GM12874 (cell line): Measurements from ENCODE around the gene PRDM16.

Experiments used
- TF ChIP-seq, protein P1 (sequence below): IDR thresholded peaks from 2 replicates; pipeline ENCODE4 v1.5.1; 2011; ENCODE audit warnings: low read depth, mild to moderate bottlenecking, control low read depth, low read length, moderate library complexity; ENCODE audit not compliant: insufficient read depth

Gene PRDM16

DNA sequence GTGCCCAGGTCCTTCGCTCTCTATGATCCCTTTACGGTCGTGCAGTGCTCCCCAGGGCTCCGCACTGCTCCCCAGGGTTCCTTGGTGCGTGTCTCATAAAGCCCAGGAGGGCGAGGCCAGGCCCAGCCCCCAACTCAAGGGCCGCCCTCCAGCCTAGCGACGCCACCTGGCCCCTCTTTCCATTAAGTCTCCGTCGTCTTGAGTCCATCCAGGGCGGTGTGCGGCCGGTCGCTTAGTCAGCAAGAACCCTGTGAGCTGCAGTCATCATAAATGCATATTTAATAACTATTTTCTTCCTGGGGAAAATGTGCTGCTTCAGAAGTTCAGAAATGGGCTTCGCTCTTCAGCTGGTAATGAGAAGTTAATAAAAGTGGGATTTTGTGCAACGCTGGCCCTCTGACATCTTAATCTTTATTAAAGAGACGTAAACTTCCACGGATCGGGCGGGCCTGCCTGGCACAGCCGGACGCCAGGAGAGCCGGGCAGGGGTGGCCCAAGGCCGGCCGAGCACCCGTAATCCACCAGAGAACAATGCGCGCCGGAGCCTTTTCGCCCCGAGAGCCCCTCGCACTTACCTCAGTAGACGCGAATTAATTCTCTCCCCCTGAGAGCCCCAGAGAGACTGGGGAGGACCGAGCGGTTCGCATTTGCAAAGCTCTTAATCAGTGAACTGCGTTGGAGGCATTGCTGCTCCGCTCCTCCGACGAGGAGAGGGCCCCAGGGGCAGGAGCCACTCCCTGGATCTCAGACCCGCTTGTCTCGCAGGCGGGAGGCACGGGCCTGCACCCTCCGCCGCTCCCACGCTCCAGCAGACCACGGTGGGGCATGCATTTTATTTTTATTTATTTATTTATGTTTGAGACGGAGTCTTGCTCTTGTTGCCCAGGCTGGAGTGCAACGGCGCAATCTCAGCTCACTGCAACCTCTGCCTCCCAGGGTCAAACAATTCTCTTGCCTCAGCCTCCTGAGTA, 197.1 kb downstream of the PRDM16 start:
- TF ChIP-seq, protein P1, sequence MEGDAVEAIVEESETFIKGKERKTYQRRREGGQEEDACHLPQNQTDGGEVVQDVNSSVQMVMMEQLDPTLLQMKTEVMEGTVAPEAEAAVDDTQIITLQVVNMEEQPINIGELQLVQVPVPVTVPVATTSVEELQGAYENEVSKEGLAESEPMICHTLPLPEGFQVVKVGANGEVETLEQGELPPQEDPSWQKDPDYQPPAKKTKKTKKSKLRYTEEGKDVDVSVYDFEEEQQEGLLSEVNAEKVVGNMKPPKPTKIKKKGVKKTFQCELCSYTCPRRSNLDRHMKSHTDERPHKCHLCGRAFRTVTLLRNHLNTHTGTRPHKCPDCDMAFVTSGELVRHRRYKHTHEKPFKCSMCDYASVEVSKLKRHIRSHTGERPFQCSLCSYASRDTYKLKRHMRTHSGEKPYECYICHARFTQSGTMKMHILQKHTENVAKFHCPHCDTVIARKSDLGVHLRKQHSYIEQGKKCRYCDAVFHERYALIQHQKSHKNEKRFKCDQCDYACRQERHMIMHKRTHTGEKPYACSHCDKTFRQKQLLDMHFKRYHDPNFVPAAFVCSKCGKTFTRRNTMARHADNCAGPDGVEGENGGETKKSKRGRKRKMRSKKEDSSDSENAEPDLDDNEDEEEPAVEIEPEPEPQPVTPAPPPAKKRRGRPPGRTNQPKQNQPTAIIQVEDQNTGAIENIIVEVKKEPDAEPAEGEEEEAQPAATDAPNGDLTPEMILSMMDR: no peak

DNA sequence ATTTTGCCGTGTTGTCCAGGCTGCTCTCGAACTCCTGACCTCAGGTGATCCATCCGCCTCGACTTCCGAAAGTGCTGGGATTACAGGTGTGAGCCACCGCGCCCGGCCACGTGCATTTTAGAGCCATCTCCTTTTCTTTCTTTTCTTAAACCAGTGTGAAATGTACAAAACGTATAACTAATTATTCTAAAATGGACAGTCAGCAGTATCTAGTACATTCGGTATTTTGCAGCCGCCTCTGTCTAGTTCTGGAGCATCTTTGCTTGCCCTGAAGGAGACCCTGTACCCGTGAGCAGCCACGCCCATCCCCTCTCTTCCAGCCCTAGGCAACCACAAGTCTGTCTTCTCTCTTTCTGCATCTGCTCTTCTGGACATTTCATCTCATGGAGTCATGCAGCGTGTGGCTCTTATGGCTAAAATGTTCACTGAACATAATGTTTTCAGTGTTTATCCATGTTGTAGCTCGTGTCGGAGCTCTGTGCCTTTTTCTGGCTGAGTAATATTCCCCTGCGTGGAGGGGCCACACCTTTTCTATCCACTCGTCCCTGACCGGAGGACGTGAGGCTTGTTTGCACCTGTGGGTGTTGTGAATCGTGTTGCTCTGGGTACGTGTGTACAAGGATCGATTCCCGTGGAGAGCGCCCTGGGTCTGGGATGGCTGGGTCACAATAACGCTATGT, 198.0 kb downstream of the PRDM16 start:
- TF ChIP-seq, protein P1: no peak

DNA sequence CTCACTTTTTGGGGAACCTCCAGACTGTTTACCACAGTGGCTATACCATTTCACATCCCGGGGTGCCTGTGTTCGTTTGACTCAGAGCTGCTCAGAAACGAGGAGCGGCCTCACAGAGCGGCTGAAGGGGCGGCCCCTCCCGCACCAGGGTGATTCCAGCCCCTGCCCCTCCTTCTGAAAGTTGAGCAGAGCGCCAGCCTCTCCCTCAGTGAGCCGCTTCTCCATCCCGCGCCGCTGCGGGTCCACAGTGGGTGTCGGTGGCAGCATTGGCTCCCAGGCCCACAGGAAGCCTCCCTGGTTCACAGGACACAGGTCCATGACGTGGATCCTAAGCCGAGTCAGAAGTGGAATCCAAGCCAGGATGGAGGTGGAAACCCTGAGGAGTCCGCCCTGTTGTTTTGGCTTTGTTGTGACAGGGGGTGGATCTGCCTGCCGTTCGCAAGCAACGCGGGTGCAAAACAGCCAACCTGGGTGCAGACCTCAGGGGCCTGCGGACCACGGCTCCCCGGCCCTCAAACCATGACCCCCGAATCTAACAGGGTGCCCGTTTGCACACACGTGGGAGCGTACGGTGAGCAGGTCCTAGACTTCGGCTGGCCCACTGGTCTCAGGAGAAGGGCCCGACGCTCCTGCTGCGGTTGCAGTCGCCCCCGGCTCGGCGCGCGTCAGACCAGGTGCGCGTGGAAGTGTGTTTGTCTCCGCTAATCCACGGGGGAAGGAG, 198.7 kb downstream of the PRDM16 start:
- TF ChIP-seq, protein P1: no peak

DNA sequence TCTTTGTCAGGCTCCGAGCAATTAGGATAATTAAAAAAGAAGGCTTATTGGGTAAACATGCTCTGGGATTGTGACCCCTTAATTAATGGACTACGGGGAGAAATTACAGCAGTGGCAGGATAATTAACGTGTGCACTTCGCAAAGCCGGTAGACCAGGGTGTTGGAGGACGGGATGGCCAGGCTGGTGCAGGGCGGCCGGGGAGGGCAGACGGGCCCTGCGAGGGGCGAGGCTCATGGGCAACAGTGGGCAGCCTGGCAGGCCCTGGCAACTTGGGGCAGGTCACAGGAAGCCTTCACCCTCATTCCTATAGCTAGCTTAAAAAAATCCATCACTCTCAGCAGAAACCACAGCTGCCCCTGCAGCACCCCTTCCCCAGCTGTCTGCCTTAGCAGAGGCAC, 199.3 kb downstream of the PRDM16 start:
- TF ChIP-seq, protein P1: no peak

DNA sequence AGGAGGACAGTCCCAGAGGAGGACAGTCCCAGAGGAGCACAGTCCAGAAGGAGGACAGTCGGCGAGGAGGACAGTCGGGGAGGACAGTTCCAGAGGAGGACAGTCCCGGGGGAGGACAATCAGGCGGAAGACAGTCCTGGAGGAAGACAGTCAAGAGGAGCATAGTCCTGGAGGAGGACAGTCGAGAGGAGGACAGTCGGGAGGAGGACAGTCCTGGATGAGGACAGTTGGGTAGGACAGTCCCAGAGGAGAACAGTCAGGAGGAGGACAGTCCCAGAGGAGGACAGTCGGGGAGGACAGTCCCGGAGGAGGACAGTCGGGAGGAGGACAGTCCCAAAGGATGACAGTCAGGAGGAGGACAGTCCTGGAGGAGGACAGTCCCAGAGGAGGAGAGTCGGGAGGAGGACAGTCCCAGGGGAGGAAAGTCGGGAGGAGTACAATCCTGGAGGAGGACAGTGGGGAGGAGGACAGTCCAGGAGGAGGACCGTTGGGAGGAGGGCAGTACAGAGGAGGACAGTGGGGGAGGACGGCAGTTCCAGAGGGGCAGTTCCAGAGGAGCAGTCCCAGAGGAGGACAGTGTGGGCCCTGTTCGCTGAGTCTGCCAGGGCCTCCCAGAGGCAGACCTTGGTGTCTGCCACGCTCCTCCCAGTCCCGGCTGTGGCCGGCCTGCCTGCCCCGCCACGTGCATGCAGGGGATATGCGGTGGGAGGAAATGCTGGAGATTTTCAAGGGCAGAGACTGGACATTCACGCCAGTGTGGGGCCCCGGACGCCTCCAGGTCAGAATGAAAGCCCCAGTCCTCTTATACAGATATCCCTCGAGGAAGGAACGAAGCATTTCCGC, 201.6 kb downstream of the PRDM16 start:
- TF ChIP-seq, protein P1: no peak

DNA sequence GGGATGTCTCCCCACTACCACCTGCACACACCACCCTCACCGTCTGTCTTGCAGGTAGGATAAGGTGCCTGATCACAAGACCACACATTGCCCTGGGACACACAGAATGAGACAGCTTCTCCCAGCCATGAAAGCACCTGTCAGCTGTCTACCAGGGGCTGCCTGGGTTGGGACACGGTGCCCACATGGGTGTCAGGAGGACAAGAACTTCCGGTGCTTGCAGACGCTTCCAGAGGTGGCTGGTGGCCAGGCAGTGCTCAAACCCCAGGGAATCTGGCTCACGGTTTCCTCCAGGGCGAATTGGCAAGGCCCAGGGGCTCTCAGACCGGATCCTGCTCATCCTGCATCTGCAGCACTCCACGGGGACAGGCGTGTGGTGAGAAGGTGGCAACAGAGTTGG, 202.9 kb downstream of the PRDM16 start:
- TF ChIP-seq, protein P1: no peak
